GM12872 (cell line): ENCODE data around the gene CYTH1.

Experiments used
- CTCF ChIP-seq: IDR thresholded peaks from 3 replicates; pipeline ENCODE4 v1.5.1; 2011; ENCODE audit warnings: low read depth, mild to moderate bottlenecking, low read length, moderate library complexity; ENCODE audit not compliant: insufficient read depth

The CYTH1 gene

DNA sequence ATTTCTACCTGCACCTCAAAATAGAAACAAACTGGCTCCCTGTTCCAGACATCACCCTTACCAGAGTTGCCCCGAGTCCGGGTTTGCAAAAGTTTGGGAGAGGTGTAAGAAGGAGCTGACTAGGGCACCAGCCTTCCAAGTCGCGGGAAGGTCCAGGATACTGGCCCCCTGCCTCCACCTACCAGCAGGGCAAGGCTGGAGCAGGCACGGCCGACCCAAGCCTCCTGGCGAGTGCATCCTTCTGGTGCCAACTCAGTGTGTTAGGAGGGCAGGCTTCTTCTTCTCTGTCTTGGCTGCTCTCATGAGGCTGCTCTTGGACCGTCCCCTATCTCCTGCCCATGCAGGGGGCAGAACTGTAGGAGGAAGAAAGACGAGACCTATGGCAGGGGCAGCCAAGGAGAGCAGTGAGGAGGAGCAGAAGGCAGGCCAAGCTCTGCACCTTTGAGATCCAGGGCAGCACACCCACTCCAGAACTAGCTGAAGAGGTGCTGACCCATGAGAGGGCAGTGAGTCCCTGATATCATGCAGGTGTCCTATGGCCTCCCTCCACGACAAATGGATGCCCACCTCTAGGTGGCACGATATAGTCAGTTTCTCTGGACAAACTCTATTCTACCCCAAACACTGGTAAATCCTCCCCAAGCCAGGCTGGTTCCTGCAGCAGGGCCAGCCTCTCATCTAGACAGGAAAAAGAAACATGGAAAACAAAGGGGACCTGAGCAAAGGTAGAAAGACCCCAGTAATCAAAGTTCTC, 54.4 kb downstream of the CYTH1 start:
- TF ChIP-seq CTCF: peak; percentile 36; the same call in 2 of the 3 replicates

DNA sequence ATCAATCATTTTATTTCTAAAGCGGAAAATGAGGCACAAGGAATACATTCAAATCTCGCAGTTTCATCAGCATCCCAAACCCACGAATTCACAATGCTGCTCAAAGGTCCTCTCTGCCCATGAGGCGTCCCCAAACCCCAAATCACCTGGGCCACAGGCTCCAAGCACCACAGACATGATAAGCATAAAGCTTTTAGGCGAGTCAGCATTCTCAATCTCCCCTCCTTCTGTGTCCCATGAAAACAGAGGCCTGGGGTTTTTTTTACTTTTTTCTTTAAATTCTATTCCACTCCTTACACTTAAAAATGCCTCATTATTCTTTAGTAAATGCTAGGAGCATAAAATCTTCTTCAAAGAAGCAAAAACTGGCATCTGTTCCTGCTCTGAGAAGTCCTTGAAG, 55.0 kb downstream of the CYTH1 start:
- no peak for TF ChIP-seq CTCF

- no peak for TF ChIP-seq CTCF
Measured at GRCh38 chr17:78726513-78726912, 55.6 kb downstream of the CYTH1 start.

- TF ChIP-seq CTCF: no peak
Measured at GRCh38 chr17:78725448-78726021, 56.5 kb downstream of the CYTH1 start.

DNA sequence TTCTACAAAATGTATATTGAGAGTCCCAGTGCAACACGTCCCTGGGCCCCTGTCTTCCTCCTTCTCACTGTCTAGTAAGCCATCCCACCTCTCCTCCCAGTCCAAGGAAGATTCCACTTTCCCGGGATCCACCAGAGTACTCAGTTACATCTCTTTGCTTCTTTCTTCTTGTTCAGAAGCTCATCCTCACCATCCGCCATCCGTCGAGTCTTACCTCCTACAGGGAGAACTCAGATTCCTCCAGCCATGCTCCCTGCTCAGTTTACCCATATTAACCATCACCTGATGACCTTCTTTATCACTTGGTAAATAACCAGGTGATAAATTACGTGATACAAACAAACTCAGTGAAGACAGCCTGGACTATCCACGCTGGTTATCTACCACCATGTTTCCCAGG, 57.1 kb downstream of the CYTH1 start:
- no peak for TF ChIP-seq CTCF

DNA sequence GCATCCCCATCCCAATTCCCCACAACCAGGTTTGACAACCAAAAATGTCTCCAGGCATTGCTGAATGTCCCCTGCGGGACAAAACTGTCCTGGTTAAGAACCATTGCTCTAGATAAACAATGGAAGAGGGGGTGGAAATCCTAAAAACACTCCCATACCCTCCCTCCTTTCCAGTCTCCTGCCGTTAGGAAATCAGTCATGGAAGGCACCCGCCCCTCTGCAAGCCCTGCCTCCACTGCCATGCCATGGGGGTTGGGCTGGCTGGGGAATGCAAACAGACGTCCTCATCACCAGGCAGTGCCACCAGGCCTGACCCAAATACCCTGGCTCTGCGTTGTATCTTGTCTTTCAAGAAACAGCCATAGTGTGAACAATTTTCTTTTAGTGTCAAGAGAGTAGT, 57.5 kb downstream of the CYTH1 start:
- no peak for TF ChIP-seq CTCF

GRCh38 chr17:78723957-78724356, 58.1 kb downstream of the CYTH1 start:
- no peak for TF ChIP-seq CTCF
